K562 (cell line): ENCODE measurements around the gene ERO1B. TPM values are rescaled to one million over a fixed set of nuclear protein-coding genes. Genes with fewer than 3 reads are reported as not detected.

ENCODE experiments used
- ATAC-seq: fragments of 200-7000 bp; cut with Tn5 transposase; 3 replicates; pipeline ENCODE4 v1.9.1; 2020; ENCODE audit warnings: moderate library complexity
- BruUV-seq: library from RNA; stranded (reverse); fragments of 400-500 nt; replicated peaks from 2 replicates; lab custom pipeline; 2021; lab: Mats Ljungman, UMichigan
- CTCF ChIA-PET: fragments of 300-600 bp; formaldehyde crosslinking; extraction: SDS; loops from one replicate; lab custom pipeline; 2021; ENCODE audit warnings: low intra/inter-chr PET ratio; lab: Yijun Ruan, JAX
- POLR2A ChIA-PET: fragments of 300-600, 350-650 bp; sonication (Branson Sonifier 250); formaldehyde crosslinking; extraction: SDS; loops from one replicate; lab custom pipeline; 2021; ENCODE audit warnings: antibody characterized with exemption, inconsistent platforms; lab: Yijun Ruan, JAX
- DNase-seq, 4 experiments: peaks; one replicate each; pipeline versions ENCODE4 v3.0.0 to v3.0.0-alpha.2; 2011 to 2018; ENCODE audit warnings: low spot score in 3 of 4, mixed read lengths in 3 of 4; ENCODE audit errors: extremely low read depth in 1 of 4
- FAIRE-seq: peaks from 2 replicates; lab custom pipeline; 2011; peaks lifted over from hg19 to GRCh38; lab: Jason Lieb, UNC
- H2AFZ ChIP-seq: 2 replicates; pipeline ENCODE4 v1.6.0; 2011; ENCODE audit warnings: low read depth, low read length, control low read depth, inconsistent platforms
- H3K27ac ChIP-seq: fragments of 200-600 bp; 3 replicates; pipeline ENCODE4 v1.8.0; 2011; ENCODE audit warnings: low read depth, mild to moderate bottlenecking, control low read depth, inconsistent platforms, low read length, moderate library complexity, mixed read lengths; ENCODE audit errors: extremely low read depth
- H3K27me3 ChIP-seq, 2 experiments: fragments of 300-600 bp in 1 of 2; 2 replicates in 1 of 2; 3 replicates in 1 of 2; pipeline versions ENCODE4 v1.6.0 to v1.8.0; 2011; ENCODE audit warnings: inconsistent platforms in 2 of 2, low read length in 2 of 2, mild to moderate bottlenecking in 1 of 2, mixed read lengths in 1 of 2, moderate library complexity in 1 of 2; ENCODE audit not compliant: control insufficient read depth in 2 of 2, insufficient read depth in 2 of 2
- H3K36me3 ChIP-seq: fragments of 300-600 bp; 3 replicates; pipeline ENCODE4 v1.8.0; 2011; ENCODE audit warnings: mild to moderate bottlenecking, low read length, inconsistent platforms; ENCODE audit not compliant: control insufficient read depth, insufficient read depth
- H3K4me1 ChIP-seq, 2 experiments: fragments of 200-600 bp in 1 of 2; replicated peaks in 1 of 2; 2 replicates in 1 of 2; 3 replicates in 1 of 2; pipeline versions ENCODE4 v1.5.1 to v1.8.0; 2011; ENCODE audit warnings: inconsistent platforms in 2 of 2, low read length in 2 of 2, mild to moderate bottlenecking in 1 of 2, mixed read lengths in 1 of 2, moderate library complexity in 1 of 2; ENCODE audit not compliant: control insufficient read depth in 2 of 2, insufficient read depth in 2 of 2
- H3K4me2 ChIP-seq: 2 replicates; pipeline ENCODE4 v1.6.1; 2011; ENCODE audit warnings: low read length, control low read depth, inconsistent platforms, mixed read lengths; ENCODE audit not compliant: insufficient read depth
- H3K4me3 ChIP-seq: fragments of 200-600 bp; sonication (generic), shearing (Covaris generic); 2 replicates; pipeline ENCODE4 v1.5.1; 2016; ENCODE audit warnings: control low read depth, inconsistent platforms
- H3K79me2 ChIP-seq: fragments of 200-600 bp; 3 replicates; pipeline ENCODE4 v1.8.0; 2011; ENCODE audit warnings: low read length, inconsistent platforms; ENCODE audit not compliant: control insufficient read depth, insufficient read depth
- H3K9ac ChIP-seq, 2 experiments: 2 replicates each; pipeline versions ENCODE4 v1.6.0 to v1.6.1; 2011; ENCODE audit warnings: low read depth in 2 of 2, low read length in 2 of 2, control low read depth in 1 of 2, inconsistent platforms in 1 of 2, mild to moderate bottlenecking in 1 of 2, mixed read lengths in 1 of 2; ENCODE audit not compliant: insufficient read depth in 1 of 2
- H3K9me1 ChIP-seq: one replicate; pipeline ENCODE4 v1.6.0; 2011; ENCODE audit warnings: inconsistent platforms, mild to moderate bottlenecking, low read length, moderate library complexity; ENCODE audit not compliant: control insufficient read depth, insufficient read depth
- H3K9me3 ChIP-seq: replicated peaks from 2 replicates; pipeline ENCODE4 v1.5.1; 2011; ENCODE audit warnings: low read depth, low read length, inconsistent platforms; ENCODE audit not compliant: control insufficient read depth, insufficient read depth
- H4K20me1 ChIP-seq: replicated peaks from 2 replicates; pipeline ENCODE4 v1.6.1; 2011; ENCODE audit warnings: low read length, inconsistent platforms, mixed read lengths; ENCODE audit not compliant: control insufficient read depth, insufficient read depth
- C11orf30 ChIP-seq: fragments of 450-650 bp; IDR thresholded peaks from 2 replicates; pipeline ENCODE4 v1.6.1; 2016; ENCODE audit warnings: low read depth, mild to moderate bottlenecking
- CEBPB ChIP-seq: fragments of 450-650 bp; IDR thresholded peaks from 2 replicates; pipeline ENCODE4 v1.6.1; 2016; ENCODE audit warnings: missing genetic modification characterization, missing compliant biosample characterization
- GATAD2B ChIP-seq: fragments of 450-650 bp; IDR thresholded peaks from 2 replicates; pipeline ENCODE4 v1.6.1; 2017; ENCODE audit warnings: mild to moderate bottlenecking, borderline replicate concordance
- KLF13 ChIP-seq: fragments of 450-650 bp; IDR thresholded peaks from 2 replicates; pipeline ENCODE4 v1.6.1; 2016; ENCODE audit warnings: missing genetic modification characterization, low read depth, mild to moderate bottlenecking, missing compliant biosample characterization, moderate library complexity, borderline replicate concordance
- MAFF ChIP-seq: IDR thresholded peaks from 2 replicates; pipeline ENCODE4 v1.6.1; 2012; ENCODE audit warnings: low read length, improper control_type of control experiment
- MAFG ChIP-seq: fragments of 450-650 bp; conservative IDR thresholded peaks from 2 replicates; pipeline ENCODE4 v1.6.1; 2016; ENCODE audit warnings: missing genetic modification characterization, missing compliant biosample characterization
- MAFK ChIP-seq: IDR thresholded peaks from 2 replicates; pipeline ENCODE4 v1.6.1; 2011; ENCODE audit warnings: low read length, improper control_type of control experiment
- MECOM ChIP-seq: fragments of 250-450 bp; sonication (Bioruptor Pico); IDR thresholded peaks from 2 replicates; pipeline ENCODE4 v1.8.0; 2022; ENCODE audit warnings: inconsistent platforms
- SMARCE1 ChIP-seq: fragments of 450-650 bp; IDR thresholded peaks from 2 replicates; pipeline ENCODE4 v1.7.1; 2016; ENCODE audit warnings: mild to moderate bottlenecking
- ZNF316 ChIP-seq: fragments of 450-650 bp; IDR thresholded peaks from 2 replicates; pipeline ENCODE4 v1.6.1; 2016
- WGBS: fragments of 100-300 bp; shearing (Covaris generic); methylation state at CpG from one replicate; pipeline ENCODE4 v1.1.6; 2016; ENCODE audit warnings: low coverage, mixed read lengths; ENCODE audit not compliant: insufficient coverage; ENCODE audit errors: missing lambda C conversion rate; 5-methylcytosine and 5-hydroxymethylcytosine counted together
- in situ Hi-C: fragments of 300-500 bp; cut with MboI; formaldehyde crosslinking; loops from 4 replicates; pipeline ENCODE4 v1.15.0; 2018; ENCODE audit warnings: inconsistent platforms, mixed read lengths
- intact Hi-C: fragments of 100-400 bp; cut with micrococcal nuclease; formaldehyde crosslinking; loops from 2 replicates; pipeline ENCODE4 v1.14.2; 2022
- polyA plus RNA-seq, 8 experiments: library from polyadenylated mRNA; depleted of rRNA in 4 of 8; stranded (reverse) in 5 of 8; unstranded in 3 of 8; fragments of >200 nt; fragmentation: Nextera tagmentation in 2 of 8; fragmentation: Illumina TruSeq in 1 of 8; extraction: Ambion mirVana in 2 of 8; extraction: Trizol in 1 of 8; gene quantifications; 2 replicates each; pipeline versions ENCODE4 v1.2.1 to v1.2.3, GENCODE V29; 2011 to 2014; ENCODE audit warnings: inconsistent platforms in 1 of 8, missing spikeins in 1 of 8
- total RNA-seq, 7 experiments: library from RNA; depleted of rRNA in 6 of 7; stranded (reverse); fragments of >200 nt in 6 of 7; fragmentation: Illumina TruSeq in 2 of 7; extraction: Trizol in 2 of 7; gene quantifications; 2 replicates each; pipeline versions ENCODE4 v1.2.1 to v1.2.3, GENCODE V29; 2011 to 2021; ENCODE audit warnings: low replicate concordance in 1 of 7

The ERO1B gene
- total and polyA plus RNA-seq, 9 of the 15 experiments (the other 6 are each of a cell fraction or from before 2014, with no cell fraction given): 0.59 to 6.4 (median 4.2) TPM

- no peak for FAIRE-seq
- no TSS peak for BruUV-seq
- ChIA-PET CTCF (no interaction called here), POLR2A (interaction anchor here (0.6 kb wide), 1 partner anchor 122 kb away, joined by 4 read pairs; no protein-coding TSS in a partner anchor)
- intact Hi-C loops (no loop called here), in situ Hi-C loops (no loop called here)
- no peak overlapping the region for H3K4me2 ChIP-seq
- H3K9me1 ChIP-seq: no peaks in the 10 kb centered on the region
- H3K27ac ChIP-seq: no peak overlapping the region
- H3K9me3 ChIP-seq: no peaks in the 10 kb centered on the region
- H3K27me3 ChIP-seq: no peaks in the 10 kb centered on the region
- 50% methylated on average over 1 of the region's 1 CpG for WGBS
- no peak overlapping the region for H3K9ac ChIP-seq
- no peak for ATAC-seq
- 0 out of 2 replicates have a peak, but pooled peaks have one; percentile 13 for TF ChIP-seq CEBPB (tag)
- TF ChIP-seq MECOM (CRISPR knock-in tag): no peak
- no peak for TF ChIP-seq GATAD2B
- no peaks in the 10 kb centered on the region for H3K36me3 ChIP-seq
- H3K4me3 ChIP-seq: no peak overlapping the region
- no peak overlapping the region for H2AFZ ChIP-seq
- no peak for DNase-seq
- H3K79me2 ChIP-seq: no peaks in the 10 kb centered on the region
- no peaks in the 10 kb centered on the region for H4K20me1 ChIP-seq
- H3K4me1 ChIP-seq: no peaks in the 10 kb centered on the region
Measured at GRCh38 chr1:236222632-236223031, 59.1 kb downstream of the ERO1B start.

GRCh38 chr1:236220473-236220872 lies 61.3 kb downstream of the ERO1B start:
- WGBS: 71% methylated on average over 1 of the region's 1 CpG
- no peaks in the 10 kb centered on the region for H4K20me1 ChIP-seq
- POLR2A ChIA-PET: interaction anchor here (0.8 kb wide), 1 partner anchor 10 kb away, joined by 4 read pairs; no protein-coding TSS in a partner anchor
- BruUV-seq: no TSS peak
- no peaks in the 10 kb centered on the region for H3K27me3 ChIP-seq
- H3K9me1 ChIP-seq: no peaks in the 10 kb centered on the region
- DNase-seq (no peak), ATAC-seq (no peak), FAIRE-seq (no peak)
- no peak overlapping the region for H3K4me2 ChIP-seq
- TF ChIP-seq MAFF (peak; percentile 80), MAFG (tag) (peak; percentile 69), SMARCE1 (no peak), C11orf30 (peak; percentile 80), KLF13 (tag) (no peak), MAFK (peak; percentile 65; the same call in 1 of the 2 replicates), ZNF316 (peak; percentile 89)
- intact Hi-C loops (no loop called here), in situ Hi-C loops (no loop called here)
- no peaks in the 10 kb centered on the region for H3K4me1 ChIP-seq
- CTCF ChIA-PET: no interaction called here
- no peak overlapping the region for H3K4me3 ChIP-seq
- no peaks in the 10 kb centered on the region for H3K9me3 ChIP-seq
- no peaks in the 10 kb centered on the region for H3K36me3 ChIP-seq
- H3K27ac ChIP-seq: no peak overlapping the region
- no peak overlapping the region for H3K9ac ChIP-seq
- H2AFZ ChIP-seq: no peak overlapping the region
- no peaks in the 10 kb centered on the region for H3K79me2 ChIP-seq
